Esophagus (tissue), 2 donors: Measurements from ENCODE around the gene RPL11. TPM values are rescaled to one million over a fixed set of nuclear protein-coding genes. Genes with fewer than 3 reads are reported as not detected.
"Not testable (repeated sequence)": the region's sequence is repeated elsewhere in the genome, so short reads cannot be mapped to it uniquely, and the experiment has no call there.

Experiments
- H3K27ac ChIP-seq, 2 donors: one replicate each; pipeline ENCODE4 v1.5.1; 2013; ENCODE audit warnings: low read depth in 2 of 2, mild to moderate bottlenecking in 2 of 2, inconsistent platforms in 1 of 2, low read length in 1 of 2, moderate library complexity in 1 of 2
- H3K27me3 ChIP-seq, 2 donors: one replicate each; pipeline ENCODE4 v1.6.1; 2013; ENCODE audit warnings: low read length in 2 of 2, control low read depth in 1 of 2, mild to moderate bottlenecking in 1 of 2; ENCODE audit not compliant: insufficient read depth in 2 of 2, control insufficient read depth in 1 of 2
- H3K36me3 ChIP-seq, 2 donors: one replicate each; pipeline ENCODE4 v1.6.1; 2013; ENCODE audit warnings: low read length in 1 of 2; ENCODE audit not compliant: control insufficient read depth in 2 of 2, insufficient read depth in 2 of 2
- H3K4me1 ChIP-seq, 2 donors: one replicate each; pipeline ENCODE4 v1.6.1; 2013; ENCODE audit warnings: low read length in 1 of 2; ENCODE audit not compliant: control insufficient read depth in 2 of 2, insufficient read depth in 2 of 2
- H3K4me3 ChIP-seq, 2 donors: one replicate each; pipeline ENCODE4 v1.5.1; 2013; ENCODE audit warnings: low read length in 2 of 2, mild to moderate bottlenecking in 2 of 2, low read depth in 1 of 2, moderate library complexity in 1 of 2
- H3K9me3 ChIP-seq, 2 donors: one replicate each; pipeline ENCODE4 v1.6.1; 2013; ENCODE audit warnings: mild to moderate bottlenecking in 2 of 2, low read depth in 1 of 2, low read length in 1 of 2, moderate library complexity in 1 of 2; ENCODE audit not compliant: control insufficient read depth in 2 of 2, insufficient read depth in 1 of 2
- WGBS, 2 donors: extraction: QIAGEN DNeasy Blood & Tissue Kit; methylation state at CpG; one replicate each; pipeline ENCODE4 v1.1.7; 2013; 5-methylcytosine and 5-hydroxymethylcytosine counted together
- polyA plus RNA-seq, 2 donors: library from polyadenylated mRNA; stranded (reverse); fragments of 200-250 nt; gene quantifications; one replicate each; pipeline ENCODE4 v1.2.3, GENCODE V29; 2013
- donor health status: healthy with polysubstance abuse.
- donor health status: Bipolar disorder and iron deficiency.

RPL11 gene
- polyA plus RNA-seq, 2 donors, result 2,294 to 2,445 TPM

DNA sequence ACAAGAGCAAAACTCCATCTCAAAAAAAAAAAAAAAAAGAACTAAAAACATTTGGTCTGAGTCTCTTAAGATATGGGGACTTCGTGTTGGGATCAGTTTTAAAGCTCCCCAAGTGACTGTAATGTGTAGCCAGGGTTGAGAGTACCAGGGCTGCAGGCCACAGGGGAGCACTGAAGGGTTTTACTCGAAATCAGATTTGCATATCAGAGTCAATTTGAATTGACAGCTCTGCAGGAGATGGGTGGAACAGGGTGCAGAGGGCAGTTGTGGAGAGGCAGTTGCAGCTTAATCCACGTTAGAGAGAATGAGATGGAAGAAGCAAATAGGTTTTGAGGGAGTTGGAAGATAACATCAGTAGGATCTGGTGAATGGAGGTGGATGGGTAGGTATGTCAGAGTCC is 31.0 kb downstream of the RPL11 start:
- WGBS, 2 donors, result 65 to 67% methylated on average over 3 of the region's 3 CpGs
- no peaks in the 10 kb centered on the region for H3K9me3 ChIP-seq
- no peak overlapping the region for H3K4me3 ChIP-seq
- H3K27ac ChIP-seq, result no peak overlapping the region
- no peaks in the 10 kb centered on the region for H3K36me3 ChIP-seq
- H3K4me1 ChIP-seq, result no peaks in the 10 kb centered on the region
- no peaks in the 10 kb centered on the region for H3K27me3 ChIP-seq

DNA sequence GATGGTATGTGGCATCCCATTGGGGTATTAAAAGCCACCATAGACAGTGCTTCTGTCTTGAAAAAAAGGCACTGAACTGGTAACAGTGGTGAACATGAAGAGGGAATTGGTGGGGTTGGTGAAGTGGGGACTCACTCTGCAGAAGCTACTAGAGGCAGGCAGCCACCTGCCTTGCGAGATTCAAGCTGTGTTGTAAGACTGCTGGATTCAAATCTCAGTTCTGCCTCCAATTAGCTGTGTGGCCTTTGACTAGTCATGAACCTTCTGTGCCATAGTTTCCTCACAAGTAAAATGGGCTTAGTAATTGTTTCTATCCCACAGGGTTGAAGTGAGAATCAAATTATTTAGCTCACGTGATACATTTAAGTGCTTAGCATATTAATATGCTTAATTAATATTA is 35.1 kb downstream of the RPL11 start:
- H3K4me1 ChIP-seq, result no peaks in the 10 kb centered on the region
- H3K27ac ChIP-seq, result no peak overlapping the region
- no peaks in the 10 kb centered on the region for H3K27me3 ChIP-seq
- no peaks in the 10 kb centered on the region for H3K36me3 ChIP-seq
- no peak overlapping the region for H3K4me3 ChIP-seq
- 88 to 89% methylated on average over 2 of the region's 2 CpGs for WGBS, 2 donors
- no peaks in the 10 kb centered on the region for H3K9me3 ChIP-seq

DNA sequence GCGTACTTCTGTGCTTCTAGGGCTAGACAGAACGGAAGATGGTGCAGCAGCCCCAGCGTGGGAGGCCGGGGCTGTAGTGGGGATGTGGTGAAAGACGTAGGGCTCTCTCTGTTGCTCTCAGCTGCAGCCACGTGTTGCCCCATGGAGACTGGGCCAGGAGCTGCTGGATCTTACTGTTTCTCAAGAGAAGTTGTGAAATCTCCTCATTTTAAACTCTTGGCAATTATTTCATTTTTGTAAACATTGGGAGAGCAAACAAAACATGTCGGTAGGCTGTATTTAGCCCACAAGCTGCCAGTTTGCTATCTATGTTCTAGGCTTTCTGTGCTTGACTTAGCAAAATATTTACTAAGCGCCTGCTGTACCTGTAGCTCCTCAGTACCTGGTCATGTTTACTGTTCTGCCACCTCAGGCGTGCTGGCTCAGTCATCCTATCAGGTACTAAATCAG is 35.8 kb downstream of the RPL11 start:
- 48 to 58% methylated on average over 9 of the region's 9 CpGs for WGBS, 2 donors
- H3K4me1 ChIP-seq, result no peaks in the 10 kb centered on the region
- no peak overlapping the region for H3K4me3 ChIP-seq
- H3K9me3 ChIP-seq, result no peaks in the 10 kb centered on the region
- H3K36me3 ChIP-seq, result no peaks in the 10 kb centered on the region
- no peaks in the 10 kb centered on the region for H3K27me3 ChIP-seq
- H3K27ac ChIP-seq, result peak overlapping the region in 1 of 2 donors; percentile 45

DNA sequence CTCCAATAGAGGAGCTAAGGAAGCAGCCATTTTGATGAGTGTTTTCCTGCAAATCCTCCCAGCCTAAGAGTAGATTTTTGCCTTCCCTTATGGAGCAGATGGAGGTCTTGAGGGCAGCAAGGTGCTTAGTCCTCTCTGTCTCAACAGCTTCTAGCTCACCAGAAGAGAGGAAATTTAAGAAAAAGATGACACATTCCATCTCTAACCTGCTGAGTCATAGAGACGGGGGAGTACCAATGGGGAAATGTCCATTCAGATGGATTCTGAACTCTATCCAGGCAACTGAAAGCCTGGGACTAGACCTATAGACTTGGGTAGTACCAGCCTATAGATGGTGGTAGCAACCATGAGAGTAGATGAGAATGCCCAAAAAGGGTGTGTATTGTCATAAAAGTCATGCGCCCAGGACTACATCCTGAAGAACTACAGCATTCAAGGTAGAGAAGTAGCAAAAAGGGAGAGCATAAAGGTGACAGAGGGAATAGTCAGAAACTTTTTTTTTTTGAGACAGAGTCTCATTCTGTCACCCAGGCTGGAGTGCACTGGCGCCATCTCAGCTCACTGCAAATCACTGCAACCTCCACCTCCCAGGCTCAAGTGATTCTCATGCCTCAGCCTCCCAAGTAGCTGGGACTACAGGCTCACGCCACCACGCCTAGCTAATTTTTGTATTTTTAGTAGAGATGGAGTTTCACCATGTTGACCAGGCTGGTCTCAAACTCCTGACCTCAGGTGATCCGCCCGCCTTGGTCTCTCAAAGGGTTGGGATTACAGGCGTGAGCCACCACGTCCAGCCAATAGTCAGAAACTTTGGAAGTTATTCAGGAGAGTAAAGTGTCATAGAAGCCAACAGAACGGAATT is 41.0 kb downstream of the RPL11 start:
- 95 to 96% methylated on average over 10 of the region's 10 CpGs for WGBS, 2 donors

DNA sequence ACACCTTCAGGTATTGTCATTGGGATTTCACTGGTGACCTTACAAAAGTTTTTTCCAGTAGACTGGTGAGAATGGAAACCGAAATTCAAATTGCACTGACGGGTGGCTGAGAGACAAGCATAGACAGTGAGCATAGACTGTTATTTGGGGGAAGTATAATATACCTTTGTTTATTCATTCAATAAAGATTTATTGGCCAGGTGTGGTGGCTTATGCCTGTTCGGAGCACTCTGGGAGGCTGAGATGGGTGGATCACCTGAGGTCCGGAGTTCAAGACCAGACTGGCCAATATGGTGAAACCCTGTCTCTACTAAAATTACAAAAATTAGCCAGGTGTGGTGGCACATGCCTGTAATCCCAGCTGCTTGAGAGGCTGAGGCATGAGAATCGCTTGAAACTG is 41.7 kb downstream of the RPL11 start:
- H3K27ac ChIP-seq, H3K27me3 ChIP-seq: not testable (repeated sequence)
- WGBS, 2 donors, result 89 to 96% methylated on average over 5 of the region's 5 CpGs

More for the DNA sequence above, 41.0 kb downstream of the RPL11 start:
- H3K9me3 ChIP-seq, result no peaks in the 10 kb centered on the region
- no peaks in the 10 kb centered on the region for H3K27me3 ChIP-seq
- H3K36me3 ChIP-seq, result no peaks in the 10 kb centered on the region
- no peak overlapping the region for H3K4me3 ChIP-seq
- H3K4me1 ChIP-seq, result no peaks in the 10 kb centered on the region
- H3K27ac ChIP-seq, result no peak overlapping the region

DNA sequence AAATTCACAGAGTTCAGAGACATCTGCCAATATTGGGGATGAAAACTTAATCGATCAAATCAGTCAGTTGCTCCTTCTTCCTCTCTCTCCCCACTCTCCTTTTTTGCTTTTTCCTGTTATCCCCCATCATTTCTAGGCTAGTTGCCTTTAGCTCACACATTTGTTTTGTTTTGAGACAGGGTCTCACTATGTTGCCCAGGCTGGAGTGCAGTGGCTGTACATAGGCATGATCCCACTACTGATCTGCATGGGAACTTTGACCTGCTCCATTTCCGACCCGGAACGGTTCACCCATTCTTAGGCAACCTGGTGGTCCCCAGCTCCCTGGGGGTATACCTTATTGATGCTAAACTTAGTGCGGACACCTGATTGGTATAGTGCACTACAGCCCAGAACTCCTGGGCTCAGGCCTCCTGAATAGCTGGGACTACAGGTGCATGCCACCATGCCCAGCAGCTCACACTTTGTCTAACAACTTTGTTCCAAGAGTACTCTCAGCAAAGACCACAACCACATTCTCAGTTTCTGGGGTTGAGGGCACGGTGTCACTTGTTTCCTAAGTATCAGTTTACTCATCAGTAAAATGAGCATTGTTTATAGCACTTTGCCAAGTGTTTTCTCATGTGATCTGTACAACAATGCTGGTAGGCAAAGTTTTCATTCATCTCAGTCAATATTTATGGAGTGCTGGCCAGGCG is 45.0 kb downstream of the RPL11 start:
- H3K9me3 ChIP-seq, result no peaks in the 10 kb centered on the region
- H3K36me3 ChIP-seq, result no peaks in the 10 kb centered on the region
- no peaks in the 10 kb centered on the region for H3K27me3 ChIP-seq
- no peak overlapping the region for H3K27ac ChIP-seq
- 93% methylated on average over 7 of the region's 7 CpGs for WGBS, 2 donors
- H3K4me3 ChIP-seq, result no peak overlapping the region
- H3K4me1 ChIP-seq, result no peaks in the 10 kb centered on the region

More for the DNA sequence above, 41.7 kb downstream of the RPL11 start:
- not testable (repeated sequence) for H3K4me3 ChIP-seq, H3K36me3 ChIP-seq, H3K4me1 ChIP-seq, H3K9me3 ChIP-seq

DNA sequence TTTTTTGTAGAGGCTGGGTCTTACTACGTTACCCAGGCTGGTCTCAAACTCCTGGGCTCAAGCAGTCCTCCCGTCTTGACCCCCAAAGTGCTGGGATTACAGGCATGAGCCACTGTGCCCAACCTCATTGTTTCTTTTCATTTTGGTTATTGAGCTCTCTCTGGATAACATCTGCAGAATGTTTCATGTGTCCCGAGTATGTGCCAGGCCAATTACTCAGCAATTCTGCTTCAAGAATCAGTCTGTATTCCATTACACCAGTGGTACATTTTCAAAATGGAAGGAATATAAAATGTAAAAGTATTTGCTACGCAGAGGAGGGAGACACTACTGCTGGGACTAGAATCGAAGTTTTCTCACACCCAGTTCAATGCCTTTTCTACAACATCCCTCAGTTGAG is 50.0 kb downstream of the RPL11 start:
- H3K4me3 ChIP-seq, result no peak overlapping the region
- H3K27me3 ChIP-seq, result no peaks in the 10 kb centered on the region
- 85 to 86% methylated on average over 5 of the region's 5 CpGs for WGBS, 2 donors
- no peaks in the 10 kb centered on the region for H3K9me3 ChIP-seq
- no peak overlapping the region for H3K27ac ChIP-seq
- no peaks in the 10 kb centered on the region for H3K36me3 ChIP-seq
- no peaks in the 10 kb centered on the region for H3K4me1 ChIP-seq

DNA sequence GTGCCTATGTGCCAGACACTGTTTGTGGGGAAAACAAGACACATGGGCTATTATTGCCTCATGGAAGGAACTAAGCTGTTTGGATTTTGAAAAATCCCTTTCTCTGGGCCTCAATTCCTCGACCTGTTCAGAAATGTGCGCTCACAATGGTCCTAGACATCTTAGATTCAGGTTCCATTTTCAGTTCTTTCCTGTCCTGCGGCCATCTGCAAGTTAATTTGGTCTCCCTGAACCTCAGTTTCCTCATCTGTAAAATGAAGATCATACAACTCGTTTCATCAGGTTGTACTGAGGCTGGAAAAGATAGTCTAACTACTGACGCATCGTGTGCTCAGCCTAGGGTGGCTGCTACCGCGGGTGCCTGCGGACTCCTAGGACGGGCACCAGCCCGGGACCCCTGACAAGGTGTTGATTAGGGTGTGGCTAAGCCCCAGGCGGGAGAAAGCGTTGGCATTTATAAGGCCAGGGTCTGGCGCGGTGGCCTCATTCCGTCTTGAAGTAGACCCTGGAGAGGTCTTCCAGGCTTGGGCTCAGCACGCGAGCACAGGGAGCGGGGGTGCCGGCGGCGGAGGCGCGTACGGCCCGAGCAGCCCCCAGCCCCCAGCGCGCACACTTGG is 51.2 kb downstream of the RPL11 start:
- H3K27me3 ChIP-seq, result no peaks in the 10 kb centered on the region
- no peaks in the 10 kb centered on the region for H3K4me1 ChIP-seq
- H3K36me3 ChIP-seq, result no peaks in the 10 kb centered on the region
- no peaks in the 10 kb centered on the region for H3K9me3 ChIP-seq
- WGBS, 2 donors, result 9% methylated on average over 27 to 28 of the region's 28 CpGs
- peak overlapping the region; percentile 84 to 98 for H3K4me3 ChIP-seq
- peak overlapping the region; percentile 91 to 92 for H3K27ac ChIP-seq

DNA sequence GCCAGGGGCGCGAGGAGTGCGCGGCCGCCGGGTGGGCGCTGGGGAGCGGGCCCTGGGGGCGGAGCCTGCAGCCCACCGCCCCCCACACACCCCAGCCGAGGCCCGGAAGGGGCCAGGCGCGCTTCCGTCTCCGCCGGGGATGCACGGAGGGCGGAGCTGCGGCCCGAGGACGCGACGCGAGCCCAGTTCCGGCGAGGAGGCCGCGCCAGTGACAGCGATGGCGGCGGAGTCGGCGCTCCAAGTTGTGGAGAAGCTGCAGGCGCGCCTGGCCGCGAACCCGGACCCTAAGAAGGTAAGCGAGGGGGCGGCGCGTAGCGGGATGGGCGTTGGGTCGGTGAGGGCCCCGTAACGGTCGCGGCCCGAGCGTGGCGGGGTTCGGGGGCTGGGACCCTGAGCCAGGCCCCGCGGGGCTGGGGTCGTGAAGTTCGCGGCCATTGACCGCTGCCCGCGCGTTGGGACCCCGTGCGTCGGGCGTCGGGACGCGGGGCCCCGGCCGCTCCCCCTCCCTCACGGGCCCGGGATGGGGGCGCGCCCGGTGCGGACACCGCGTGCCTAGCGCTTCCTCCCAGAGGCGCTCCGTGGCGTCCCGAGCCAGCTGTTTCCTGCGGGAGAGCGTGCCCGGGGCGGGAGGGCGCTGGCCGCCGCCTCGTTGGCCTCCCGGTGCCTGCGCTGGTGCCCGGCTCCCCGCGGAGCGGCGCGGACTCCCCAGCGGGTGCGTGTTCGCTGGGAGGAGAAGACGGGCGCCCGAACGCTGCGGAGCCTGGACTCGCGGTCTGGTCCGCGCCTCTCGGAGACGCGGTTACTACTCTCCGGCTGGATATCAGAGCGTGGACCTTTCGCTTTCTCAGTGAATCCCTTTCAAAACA is 51.9 kb downstream of the RPL11 start, which contains the start of gene ELOA:
ELOA (plus strand) TSS at position 185 of the 866 bp plus-strand sequence; CDS start at position 218, 33 bp downstream.
- Histone ChIP-seq H3K27me3 (no peaks in the 10 kb centered on the region), H3K4me1 (no peaks in the 10 kb centered on the region), H3K36me3 (no peaks in the 10 kb centered on the region), H3K9me3 (no peaks in the 10 kb centered on the region), H3K27ac (peak within 1 kb of the TSS; percentile 91 to 92), H3K4me3 (peak within 1 kb of the TSS; percentile 84 to 98)
- 0% methylated on average over 106 to 119 of the region's 119 CpGs for WGBS, 2 donors
